Ovary (tissue), 9 donors: ENCODE results near the gene ZDHHC17. TPM values are rescaled to one million over a fixed set of nuclear protein-coding genes. Genes with fewer than 3 reads are reported as not detected.

Experiments used
- DNase-seq, 5 donors: peaks; one replicate each; pipeline ENCODE4 v3.0.0-alpha.2; 2019 to 2020
- H3K27ac ChIP-seq, 2 donors: fragments of 200-600 bp; one replicate each; pipeline versions ENCODE4 v1.5.1 to v1.8.0; 2019 to 2022
- H3K27me3 ChIP-seq: fragments of 200-600 bp; one replicate; pipeline ENCODE4 v1.8.0; 2022
- H3K36me3 ChIP-seq: fragments of 200-600 bp; sonication (generic); one replicate; pipeline ENCODE4 v1.5.1; 2019
- H3K4me1 ChIP-seq: one replicate; pipeline ENCODE4 v1.8.1; 2013; ENCODE audit warnings: mild to moderate bottlenecking, moderate library complexity; ENCODE audit not compliant: insufficient read depth
- H3K4me3 ChIP-seq: fragments of 200-600 bp; sonication (generic); one replicate; pipeline ENCODE4 v1.5.1; 2017
- H3K9me3 ChIP-seq, 2 donors: fragments of 200-600 bp in 1 of 2; sonication (generic) in 1 of 2; one replicate each; pipeline versions ENCODE4 v1.5.1 to v1.8.1; 2013 to 2019; ENCODE audit warnings: mild to moderate bottlenecking in 1 of 2, moderate library complexity in 1 of 2
- CTCF ChIP-seq, 3 donors: fragments of 450-650 bp in 2 of 3; fragments of 200-600 bp in 1 of 3; IDR thresholded peaks; one replicate each; pipeline versions ENCODE4 v1.5.1 to v1.8.0; 2016 to 2022; ENCODE audit warnings: antibody characterized with exemption in 3 of 3, mild to moderate bottlenecking in 1 of 3
- EP300 ChIP-seq: sonication (generic); formaldehyde crosslinking; IDR thresholded peaks from one replicate; pipeline ENCODE4 v1.6.1; 2017; ENCODE audit warnings: antibody characterized with exemption
- POLR2A ChIP-seq: fragments of 450-650 bp; IDR thresholded peaks from one replicate; pipeline ENCODE4 v1.6.1; 2017; ENCODE audit warnings: antibody characterized with exemption, mild to moderate bottlenecking, moderate library complexity
- WGBS, 3 donors: extraction: QIAGEN DNeasy Blood & Tissue Kit in 1 of 3; methylation state at CpG; one replicate each; pipeline versions ENCODE4 v1.1.5 to v1.1.7; 2013 to 2017; 5-methylcytosine and 5-hydroxymethylcytosine counted together
- intact Hi-C, 4 donors: fragments of 100-400 bp; cut with DNase I; formaldehyde crosslinking; loops; one replicate each; pipeline versions ENCODE4 v1.11.0 to v1.15.1; 2022 to 2023
- polyA plus RNA-seq, 2 donors: library from polyadenylated mRNA; stranded (reverse); fragments of 200-250 nt in 1 of 2; fragments of 350-450 nt in 1 of 2; fragmentation: Illumina TruSeq in 1 of 2; extraction: RNeasy Lipid Tissue Mini Kit (QIAGEN cat#74804) in 1 of 2; gene quantifications; one replicate each; pipeline ENCODE4 v1.2.3, GENCODE V29; 2013 to 2014
- total RNA-seq, 7 donors: library from RNA; depleted of rRNA in 2 of 7; stranded (reverse); fragments of >200 nt in 2 of 7; fragmentation: NEBNext Ultra II Directional in 3 of 7; extraction: Animal tissue kit (Norgen Biotek cat#: 25700) in 3 of 7; gene quantifications; one replicate each; pipeline versions ENCODE4 v1.1.0 to v1.2.4, GENCODE V29; 2016 to 2023
- donor health status: DM: no; HTN: no; CAD: no; lungs with moderate emphysema.
- donor health status: DM: no; HTN: no; CAD: no.
- donor health status: Bipolar disorder and iron deficiency.
- donor health status: DM: yes; HTN: yes; CAD: no.
- donor health status: DM: no; HTN: no; CAD: no.
- donor health status: DM: yes; HTN: yes; CAD: no.

The ZDHHC17 gene
- total and polyA plus RNA-seq, 9 donors: 19.3 to 76.7 (median 37.6) TPM

- 85 to 88% (median 88%) methylated on average over 9 of the region's 9 CpGs for WGBS, 3 donors
- no peaks in the 10 kb centered on the region for H3K4me1 ChIP-seq
- intact Hi-C loops: no loop called here
- no peak overlapping the region for H3K4me3 ChIP-seq
- no peaks in the 10 kb centered on the region for H3K9me3 ChIP-seq
- H3K27ac ChIP-seq: no peak overlapping the region
- H3K36me3 ChIP-seq: no peaks in the 10 kb centered on the region
- TF ChIP-seq CTCF (IDR thresholded peaks at IDR 0.05): no peak
- no peak for TF ChIP-seq EP300
- no peaks in the 10 kb centered on the region for H3K27me3 ChIP-seq
- DNase-seq: no peak
Measured at GRCh38 chr12:76755829-76756379, 8.0 kb upstream of the ZDHHC17 start.

- H3K4me3 ChIP-seq: no peak overlapping the region
- 35 to 58% (median 43%) methylated on average over 1 of the region's 1 CpG for WGBS, 3 donors
- no peak overlapping the region for H3K27ac ChIP-seq
- H3K9me3 ChIP-seq: no peaks in the 10 kb centered on the region
- intact Hi-C loops: no loop called here
- TF ChIP-seq EP300 (no peak), POLR2A (no peak), CTCF (IDR thresholded peaks at IDR 0.05) (no peak)
- no peak for DNase-seq
- H3K27me3 ChIP-seq: no peaks in the 10 kb centered on the region
- no peaks in the 10 kb centered on the region for H3K36me3 ChIP-seq
- no peaks in the 10 kb centered on the region for H3K4me1 ChIP-seq
Measured at GRCh38 chr12:76757694-76758093, 6.2 kb upstream of the ZDHHC17 start.

- Histone ChIP-seq H3K27ac (no peak overlapping the region), H3K36me3 (no peaks in the 10 kb centered on the region), H3K4me3 (no peak overlapping the region), H3K27me3 (no peaks in the 10 kb centered on the region), H3K9me3 (no peaks in the 10 kb centered on the region), H3K4me1 (peaks cover 3% of the 10 kb centered on the region)
- intact Hi-C loops: loop anchor here in 1 of 4 donors (10.0 kb wide), 1 partner anchor 112 kb away; the partner anchor contains the start of gene CSRP2
- WGBS, 3 donors: 54 to 80% (median 65%) methylated on average over 8 of the region's 8 CpGs
- no peak for TF ChIP-seq CTCF (IDR thresholded peaks at IDR 0.05)
- TF ChIP-seq POLR2A: no peak
- no peak for TF ChIP-seq EP300
- DNase-seq: no peak
Measured at GRCh38 chr12:76762601-76762980, 1.3 kb upstream of the ZDHHC17 start.

GRCh38 chr12:76764856-76765255, 941 bp downstream of the ZDHHC17 start:
- intact Hi-C loops: loop anchor here in 1 of 4 donors (10.0 kb wide), 1 partner anchor 110 kb away; the partner anchor contains the start of gene CSRP2
- Histone ChIP-seq H3K27me3 (no peaks in the 10 kb centered on the region), H3K27ac (peak overlapping the region; percentile 84 to 96), H3K4me1 (peaks cover 3% of the 10 kb centered on the region), H3K9me3 (no peaks in the 10 kb centered on the region), H3K4me3 (peak overlapping the region; percentile 81), H3K36me3 (no peaks in the 10 kb centered on the region)
- no peak for DNase-seq
- WGBS, 3 donors: 1 to 6% (median 2%) methylated on average over 9 of the region's 9 CpGs
- no peak for TF ChIP-seq CTCF (IDR thresholded peaks at IDR 0.05)
- no peak for TF ChIP-seq EP300
- no peak for TF ChIP-seq POLR2A
